Effector CD8-positive, alpha-beta T cell (primary cell): Measurements from ENCODE around the gene GET3.
"Not testable (repeated sequence)": the region's sequence is repeated elsewhere in the genome, so short reads cannot be mapped to it uniquely, and the experiment has no call there.

Experiments
- DNase-seq: peaks from one replicate; lab custom pipeline; 2025; lab: John Stamatoyannopoulos, UW

Gene GET3

DNA sequence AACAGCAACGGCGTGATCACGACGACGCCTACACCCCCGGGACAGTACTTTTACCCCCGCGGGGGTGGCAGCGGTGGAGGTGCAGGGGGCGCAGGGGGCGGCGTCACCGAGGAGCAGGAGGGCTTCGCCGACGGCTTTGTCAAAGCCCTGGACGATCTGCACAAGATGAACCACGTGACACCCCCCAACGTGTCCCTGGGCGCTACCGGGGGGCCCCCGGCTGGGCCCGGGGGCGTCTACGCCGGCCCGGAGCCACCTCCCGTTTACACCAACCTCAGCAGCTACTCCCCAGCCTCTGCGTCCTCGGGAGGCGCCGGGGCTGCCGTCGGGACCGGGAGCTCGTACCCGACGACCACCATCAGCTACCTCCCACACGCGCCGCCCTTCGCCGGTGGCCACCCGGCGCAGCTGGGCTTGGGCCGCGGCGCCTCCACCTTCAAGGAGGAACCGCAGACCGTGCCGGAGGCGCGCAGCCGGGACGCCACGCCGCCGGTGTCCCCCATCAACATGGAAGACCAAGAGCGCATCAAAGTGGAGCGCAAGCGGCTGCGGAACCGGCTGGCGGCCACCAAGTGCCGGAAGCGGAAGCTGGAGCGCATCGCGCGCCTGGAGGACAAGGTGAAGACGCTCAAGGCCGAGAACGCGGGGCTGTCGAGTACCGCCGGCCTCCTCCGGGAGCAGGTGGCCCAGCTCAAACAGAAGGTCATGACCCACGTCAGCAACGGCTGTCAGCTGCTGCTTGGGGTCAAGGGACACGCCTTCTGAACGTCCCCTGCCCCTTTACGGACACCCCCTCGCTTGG is 55.0 kb downstream of the GET3 start:
- DNase-seq: peak; percentile 55

GRCh38 chr19:12792853-12793289 is 55.6 kb downstream of the GET3 start:
- peak; percentile 72 for DNase-seq

DNA sequence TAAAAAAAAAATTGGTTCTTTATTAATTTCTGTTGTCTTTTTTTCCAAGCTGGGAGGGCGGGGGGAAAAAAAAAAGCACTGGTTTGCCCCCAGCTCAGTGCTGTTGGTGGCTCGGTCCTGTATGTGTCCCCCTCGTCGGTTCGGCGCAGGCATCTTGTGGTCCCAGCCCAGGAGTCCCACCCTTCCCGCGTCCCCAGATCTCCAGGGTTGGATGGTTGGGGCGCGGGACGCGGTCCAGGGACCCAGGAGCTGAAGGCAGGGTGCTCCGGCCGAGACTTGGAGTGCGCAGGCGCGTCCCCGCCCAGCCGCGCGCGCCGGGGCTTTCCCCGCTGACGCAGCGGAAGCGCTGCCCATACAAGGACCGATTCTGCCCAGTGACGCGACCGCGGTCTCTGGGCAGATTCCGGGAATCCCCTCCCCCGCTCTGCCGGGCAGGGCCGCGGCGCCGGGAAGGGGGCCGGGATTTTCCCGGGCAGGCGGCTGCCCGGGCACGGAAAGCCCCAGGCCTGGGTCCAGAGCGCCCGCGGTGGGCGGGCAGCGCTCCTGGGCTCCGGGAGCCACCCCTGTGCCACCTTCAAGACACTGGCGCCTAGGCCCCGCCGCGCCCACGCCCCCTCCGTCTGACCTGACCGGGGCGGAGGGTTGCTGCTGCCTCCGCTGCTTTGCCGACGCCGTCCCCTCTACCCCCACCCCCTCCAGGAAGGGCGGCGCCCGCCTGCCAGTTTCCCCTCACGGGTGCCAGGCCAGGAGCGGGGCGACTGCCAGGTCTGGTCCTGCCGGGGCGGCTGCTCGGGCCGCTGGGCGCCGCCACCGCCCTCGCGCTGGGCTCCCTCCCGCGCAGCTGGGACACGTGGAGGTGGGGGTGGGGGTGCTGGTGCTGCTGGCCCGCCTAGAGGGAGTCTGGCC is 56.2 kb downstream of the GET3 start:
- DNase-seq: peak; percentile 92

GRCh38 chr19:12794196-12794941 is 57.1 kb downstream of the GET3 start:
- DNase-seq: no peak

GRCh38 chr19:12794971-12795381 is 57.7 kb downstream of the GET3 start:
- DNase-seq: no peak

DNA sequence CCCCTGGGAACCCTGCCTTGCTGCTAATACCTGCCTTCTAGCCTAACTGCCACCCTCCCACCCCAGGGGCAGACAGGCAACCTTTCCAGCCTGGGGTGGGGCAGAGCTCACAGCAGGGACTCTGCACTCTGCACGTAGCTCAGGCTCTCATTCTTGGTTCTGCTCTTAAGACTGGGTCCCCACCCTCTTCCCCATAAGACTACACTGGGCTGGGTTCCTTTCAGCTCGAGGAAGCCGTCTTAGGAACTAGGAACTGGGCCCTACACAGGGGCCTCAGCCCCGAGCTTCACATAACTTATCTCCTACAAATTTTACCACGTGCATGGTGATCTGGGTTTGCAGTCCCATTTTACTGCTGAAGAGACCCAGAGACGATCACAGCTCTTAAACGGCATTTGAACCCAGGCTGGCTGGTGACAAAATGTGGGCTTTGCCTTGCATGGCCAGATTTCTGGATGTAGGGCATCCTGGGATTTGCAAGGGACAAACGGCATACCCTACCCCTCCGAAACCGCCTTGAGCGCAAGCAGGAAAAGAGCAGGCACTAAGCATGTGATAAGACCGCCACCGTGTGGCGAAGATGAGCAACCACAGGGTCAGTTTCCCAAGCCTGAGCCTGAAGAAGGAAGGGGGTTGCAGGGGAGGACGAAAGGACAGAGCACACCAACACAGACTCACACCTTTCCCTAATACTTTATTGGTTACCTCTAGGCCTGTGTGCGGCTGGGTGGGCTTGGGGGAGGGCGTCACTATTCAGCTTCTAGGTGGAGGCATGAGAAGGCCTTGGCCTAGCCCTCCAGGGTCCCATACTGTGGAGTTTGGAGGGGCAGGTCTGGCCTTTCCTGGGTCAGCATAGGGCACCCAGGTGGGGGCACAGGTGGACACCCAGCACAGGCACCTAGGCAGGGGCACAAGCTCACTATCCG is 59.1 kb downstream of the GET3 start:
- peak; percentile 65 for DNase-seq

- DNase-seq: no peak
Observed at GRCh38 chr19:12797141-12797587, 59.9 kb downstream of the GET3 start.

DNA sequence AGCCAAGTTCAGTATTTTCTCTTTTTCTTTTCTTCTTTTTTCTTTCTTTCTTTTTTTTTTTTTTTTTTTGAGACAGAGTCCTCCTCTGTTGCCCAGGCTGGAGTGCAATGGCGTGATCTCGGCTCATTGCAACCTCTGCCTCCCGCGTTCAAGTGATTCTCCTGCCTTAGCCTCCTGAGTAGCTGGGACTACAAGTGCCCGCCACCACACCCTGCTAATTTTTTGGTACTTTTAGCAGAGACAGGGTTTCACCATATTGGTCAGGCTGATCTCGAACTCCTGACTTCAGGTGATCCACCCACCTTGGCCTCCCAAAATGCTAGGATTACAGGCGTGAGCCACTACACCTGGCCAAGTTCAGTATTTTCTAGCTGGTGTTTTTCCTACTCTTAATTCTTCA is 60.3 kb downstream of the GET3 start:
- not testable (repeated sequence) for DNase-seq
